H9 (cell line): ENCODE data around the gene ZBTB38. TPM values are rescaled to one million over a fixed set of nuclear protein-coding genes. Genes with fewer than 3 reads are reported as not detected.

ENCODE experiments used
- DNase-seq: peaks from one replicate; pipeline ENCODE4 v3.0.0-alpha.2; 2017
- H2AFZ ChIP-seq: one replicate; pipeline ENCODE4 v1.6.1; 2013; ENCODE audit warnings: mild to moderate bottlenecking, low read length, control low read depth, moderate library complexity
- H2AK5ac ChIP-seq: 2 replicates; pipeline ENCODE4 v1.6.1; 2013; ENCODE audit warnings: low read length, control low read depth, mixed read lengths; ENCODE audit not compliant: insufficient read length
- H2BK120ac ChIP-seq: one replicate; pipeline ENCODE4 v1.6.1; 2013; ENCODE audit warnings: low read depth, mild to moderate bottlenecking, low read length, control low read depth, inconsistent platforms; ENCODE audit not compliant: poor library complexity, severe bottlenecking
- H2BK12ac ChIP-seq: 2 replicates; pipeline ENCODE4 v1.6.1; 2013; ENCODE audit warnings: low read length, control low read depth, mixed read lengths, low read depth; ENCODE audit not compliant: insufficient read length
- H2BK15ac ChIP-seq: 2 replicates; pipeline ENCODE4 v1.6.1; 2013; ENCODE audit warnings: low read depth, low read length, control low read depth
- H2BK20ac ChIP-seq: one replicate; pipeline ENCODE4 v1.6.1; 2013; ENCODE audit warnings: low read depth, mild to moderate bottlenecking, low read length, control low read depth, inconsistent platforms; ENCODE audit not compliant: poor library complexity, severe bottlenecking
- H2BK5ac ChIP-seq: 2 replicates; pipeline ENCODE4 v1.6.1; 2013; ENCODE audit warnings: low read length, control low read depth, mixed read lengths; ENCODE audit not compliant: insufficient read length
- H3K14ac ChIP-seq: 2 replicates; pipeline ENCODE4 v1.6.1; 2013; ENCODE audit warnings: low read length, control low read depth; ENCODE audit not compliant: insufficient read depth
- H3K18ac ChIP-seq: 2 replicates; pipeline ENCODE4 v1.6.1; 2013; ENCODE audit warnings: low read depth, mild to moderate bottlenecking, mixed read lengths, low read length, control low read depth; ENCODE audit not compliant: insufficient read length
- H3K23ac ChIP-seq: 2 replicates; pipeline ENCODE4 v1.6.1; 2013; ENCODE audit warnings: low read length, control low read depth, mixed read lengths, low read depth; ENCODE audit not compliant: insufficient read length
- H3K23me2 ChIP-seq: 2 replicates; pipeline ENCODE4 v1.6.1; 2013; ENCODE audit warnings: low read depth, mild to moderate bottlenecking, mixed read lengths, low read length, control low read depth; ENCODE audit not compliant: insufficient read length, poor library complexity, severe bottlenecking
- H3K27ac ChIP-seq: 2 replicates; pipeline ENCODE4 v1.5.1; 2013; ENCODE audit warnings: low read length, control low read depth, mixed read lengths, low read depth; ENCODE audit not compliant: insufficient read length
- H3K27me3 ChIP-seq: 2 replicates; pipeline ENCODE4 v1.6.1; 2013; ENCODE audit warnings: low read length, control low read depth, inconsistent platforms; ENCODE audit not compliant: insufficient read depth
- H3K4ac ChIP-seq: 2 replicates; pipeline ENCODE4 v1.6.1; 2013; ENCODE audit warnings: low read depth, mild to moderate bottlenecking, control low read depth, inconsistent platforms, low read length, moderate library complexity
- H3K4me1 ChIP-seq: 2 replicates; pipeline ENCODE4 v1.6.1; 2013; ENCODE audit warnings: low read length, control low read depth, inconsistent platforms; ENCODE audit not compliant: insufficient read depth
- H3K4me2 ChIP-seq: 2 replicates; pipeline ENCODE4 v1.6.1; 2013; ENCODE audit warnings: low read length, control low read depth, mixed read lengths; ENCODE audit not compliant: insufficient read length, insufficient read depth
- H3K56ac ChIP-seq: 2 replicates; pipeline ENCODE4 v1.6.1; 2013; ENCODE audit warnings: low read depth, mild to moderate bottlenecking, mixed read lengths, low read length, control low read depth; ENCODE audit not compliant: insufficient read length
- H3K79me1 ChIP-seq: 2 replicates; pipeline ENCODE4 v1.6.1; 2013; ENCODE audit warnings: low read depth, mild to moderate bottlenecking, moderate library complexity, low read length, control low read depth, inconsistent platforms; ENCODE audit not compliant: insufficient read depth, poor library complexity, severe bottlenecking
- H3K79me2 ChIP-seq: 2 replicates; pipeline ENCODE4 v1.6.1; 2013; ENCODE audit warnings: low read length, control low read depth, inconsistent platforms; ENCODE audit not compliant: insufficient read depth
- H3K9ac ChIP-seq: 2 replicates; pipeline ENCODE4 v1.6.1; 2013; ENCODE audit warnings: low read length, control low read depth, mixed read lengths; ENCODE audit not compliant: insufficient read length; ENCODE audit errors: extremely low read depth
- H3K9me3 ChIP-seq: one replicate; pipeline ENCODE4 v1.6.1; 2013; ENCODE audit warnings: low read depth, low read length, inconsistent platforms; ENCODE audit not compliant: control insufficient read depth
- H3T11ph ChIP-seq: one replicate; pipeline ENCODE4 v1.6.1; 2013; ENCODE audit warnings: mild to moderate bottlenecking, low read length, control low read depth, inconsistent platforms
- H4K20me1 ChIP-seq: one replicate; pipeline ENCODE4 v1.6.1; 2013; ENCODE audit not compliant: control insufficient read depth, insufficient read length, insufficient read depth
- H4K5ac ChIP-seq: 2 replicates; pipeline ENCODE4 v1.6.1; 2013; ENCODE audit warnings: low read depth, mild to moderate bottlenecking, mixed read lengths, low read length, control low read depth; ENCODE audit not compliant: insufficient read length
- H4K8ac ChIP-seq: replicated peaks from 2 replicates; pipeline ENCODE4 v1.6.1; 2013; ENCODE audit warnings: low read length, control low read depth, mixed read lengths, low read depth; ENCODE audit not compliant: insufficient read length
- H4K91ac ChIP-seq: 2 replicates; pipeline ENCODE4 v1.6.1; 2013; ENCODE audit warnings: low read depth, mild to moderate bottlenecking, moderate library complexity, mixed read lengths, low read length, control low read depth; ENCODE audit not compliant: insufficient read length
- H3K27ac Mint-ChIP-seq, 3 experiments: 2 replicates in 2 of 3; 3 replicates in 1 of 3; pipeline ENCODE4 v1.8.0; 2020 to 2021; ENCODE audit warnings: mixed read lengths in 3 of 3, mild to moderate bottlenecking in 1 of 3, moderate library complexity in 1 of 3
- H3K27me3 Mint-ChIP-seq: 2 replicates; pipeline ENCODE4 v1.8.0; 2021; ENCODE audit warnings: low read depth, mild to moderate bottlenecking, moderate library complexity, mixed read lengths
- H3K36me3 Mint-ChIP-seq, 3 experiments: 2 replicates in 2 of 3; 3 replicates in 1 of 3; pipeline ENCODE4 v1.8.0; 2020 to 2021; ENCODE audit warnings: low read depth in 3 of 3, mixed read lengths in 3 of 3; ENCODE audit not compliant: insufficient read depth in 1 of 3
- H3K4me1 Mint-ChIP-seq, 2 experiments: 2 replicates each; pipeline ENCODE4 v1.8.0; 2020; ENCODE audit warnings: mixed read lengths in 2 of 2
- H3K4me3 Mint-ChIP-seq, 2 experiments: 2 replicates in 1 of 2; 3 replicates in 1 of 2; pipeline ENCODE4 v1.8.0; 2020 to 2021; ENCODE audit warnings: mild to moderate bottlenecking in 2 of 2, mixed read lengths in 2 of 2, moderate library complexity in 1 of 2
- H3K9me3 Mint-ChIP-seq, 2 experiments: 2 replicates in 1 of 2; 3 replicates in 1 of 2; pipeline ENCODE4 v1.8.0; 2020; ENCODE audit warnings: mild to moderate bottlenecking in 2 of 2, mixed read lengths in 2 of 2, moderate library complexity in 1 of 2
- CTCF ChIP-seq: fragments of 200-600 bp; sonication (generic); conservative IDR thresholded peaks from 3 replicates; pipeline ENCODE4 v1.8.0; 2021; ENCODE audit warnings: antibody characterized with exemption, mild to moderate bottlenecking
- WGBS: extraction: QIAGEN DNeasy Blood & Tissue Kit; methylation state at CpG from one replicate; pipeline ENCODE4 v1.1.7; 2013; ENCODE audit warnings: missing lambda C conversion rate, low lambda C conversion rate, mixed read lengths; ENCODE audit not compliant: insufficient read length; ENCODE audit errors: extremely low coverage; 5-methylcytosine and 5-hydroxymethylcytosine counted together
- total RNA-seq: library from RNA; stranded (reverse); gene quantifications from 2 replicates; pipeline ENCODE4 v1.2.1, GENCODE V29; 2021

Gene ZBTB38
- total RNA-seq, 1 experiment from 2014 or later = 14.6 TPM

GRCh38 chr3:141410846-141411245, 42.5 kb downstream of the ZBTB38 start:
- no peak overlapping the region for H3K56ac ChIP-seq
- no peaks in the 10 kb centered on the region for H3K9me3 ChIP-seq
- H3K79me2 ChIP-seq = no peaks in the 10 kb centered on the region
- TF ChIP-seq CTCF = no peak
- no peak overlapping the region for H2BK12ac ChIP-seq
- H4K8ac ChIP-seq = no peak overlapping the region
- no peak overlapping the region for H2BK120ac ChIP-seq
- Mint-ChIP-seq H3K4me3 (no peak overlapping the region), H3K4me1 (peaks cover 20 to 27% of the 10 kb centered on the region in 2 experiments), H3K9me3 (no peaks in the 10 kb centered on the region), H3K27ac (no peak overlapping the region), H3K36me3 (peaks cover 0 to 14% (median 6%) of the 10 kb centered on the region in 3 experiments; a peak in 3 of 7 replicates), H3K27me3 (peaks cover 23% of the 10 kb centered on the region)
- H3K23me2 ChIP-seq = no peaks in the 10 kb centered on the region
- H4K20me1 ChIP-seq = no peaks in the 10 kb centered on the region
- no peak overlapping the region for H3K23ac ChIP-seq
- no peak overlapping the region for H3K14ac ChIP-seq
- no peak overlapping the region for H3T11ph ChIP-seq
- no peaks in the 10 kb centered on the region for H3K79me1 ChIP-seq
- no peak overlapping the region for H3K18ac ChIP-seq
- H3K4me1 ChIP-seq = no peaks in the 10 kb centered on the region
- no peak overlapping the region for H3K4me2 ChIP-seq
- no peak overlapping the region for H3K27ac ChIP-seq
- H2BK5ac ChIP-seq = no peak overlapping the region
- H2AK5ac ChIP-seq = no peak overlapping the region
- DNase-seq = no peak
- H2BK15ac ChIP-seq = no peak overlapping the region
- H3K4ac ChIP-seq = no peak overlapping the region
- H3K27me3 ChIP-seq = peaks cover 4% of the 10 kb centered on the region; the same call in 1 of the 2 replicates
- H4K5ac ChIP-seq = no peak overlapping the region
- H4K91ac ChIP-seq = no peak overlapping the region
- H3K9ac ChIP-seq = no peak overlapping the region
- no peak overlapping the region for H2BK20ac ChIP-seq
- H2AFZ ChIP-seq = no peak overlapping the region
- no CpG with 5 or more reads among the region's 3 CpGs for WGBS
